ENCODE measurements around the gene GSTM2. TPM values are rescaled to one million over a fixed set of nuclear protein-coding genes. Genes with fewer than 3 reads are reported as not detected.

GSTM2 gene
- total and polyA plus RNA-seq, 4 donors: 7.1 to 15.1 (median 7.9) TPM

DNA sequence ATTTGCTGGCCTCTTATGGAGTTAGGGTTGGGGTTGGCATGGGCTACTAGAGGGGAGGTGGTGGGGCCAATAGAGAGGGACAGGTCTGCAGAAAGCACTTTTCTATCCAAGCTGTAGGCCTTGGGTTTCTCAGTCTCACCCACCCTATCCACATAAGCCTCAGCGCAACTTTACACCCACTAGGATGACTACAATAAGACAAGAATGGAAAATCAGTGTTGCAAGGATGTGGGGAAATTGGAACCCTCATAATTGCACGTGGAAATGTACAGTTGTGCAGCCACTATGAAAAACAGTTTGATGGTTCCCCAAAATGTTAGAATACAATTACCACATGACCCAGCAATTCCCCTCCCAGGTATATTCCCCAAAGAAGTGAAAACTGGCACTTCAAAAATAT is 26.0 kb upstream of the GSTM2 start:
- Histone ChIP-seq H3K4me1 (ENCODE audit: control insufficient read depth in 4 of 4, insufficient read depth in 4 of 4, low read length in 3 of 4) (peaks cover 0 to 7% (median under 1%) of the 10 kb centered on the region in 4 donors), H3K36me3 (ENCODE audit: control insufficient read depth in 4 of 4, insufficient read depth in 3 of 4, low read depth in 1 of 4, low read length in 3 of 4) (no peaks in the 10 kb centered on the region), H3K4me3 (ENCODE audit: low read depth in 1 of 3, low read length in 3 of 3) (no peak overlapping the region), H3K27ac (ENCODE audit: low read depth in 1 of 2, low read length in 2 of 2) (no peak overlapping the region), H3K27me3 (ENCODE audit: control insufficient read depth in 4 of 4, insufficient read depth in 4 of 4, low read length in 3 of 4) (no peaks in the 10 kb centered on the region), H3K9me3 (ENCODE audit: control insufficient read depth in 4 of 4, low read length in 3 of 4) (no peaks in the 10 kb centered on the region), H3K9ac (ENCODE audit: low read depth in 1 of 2, low read length in 2 of 2) (no peak overlapping the region)
- TF ChIP-seq, protein P1, sequence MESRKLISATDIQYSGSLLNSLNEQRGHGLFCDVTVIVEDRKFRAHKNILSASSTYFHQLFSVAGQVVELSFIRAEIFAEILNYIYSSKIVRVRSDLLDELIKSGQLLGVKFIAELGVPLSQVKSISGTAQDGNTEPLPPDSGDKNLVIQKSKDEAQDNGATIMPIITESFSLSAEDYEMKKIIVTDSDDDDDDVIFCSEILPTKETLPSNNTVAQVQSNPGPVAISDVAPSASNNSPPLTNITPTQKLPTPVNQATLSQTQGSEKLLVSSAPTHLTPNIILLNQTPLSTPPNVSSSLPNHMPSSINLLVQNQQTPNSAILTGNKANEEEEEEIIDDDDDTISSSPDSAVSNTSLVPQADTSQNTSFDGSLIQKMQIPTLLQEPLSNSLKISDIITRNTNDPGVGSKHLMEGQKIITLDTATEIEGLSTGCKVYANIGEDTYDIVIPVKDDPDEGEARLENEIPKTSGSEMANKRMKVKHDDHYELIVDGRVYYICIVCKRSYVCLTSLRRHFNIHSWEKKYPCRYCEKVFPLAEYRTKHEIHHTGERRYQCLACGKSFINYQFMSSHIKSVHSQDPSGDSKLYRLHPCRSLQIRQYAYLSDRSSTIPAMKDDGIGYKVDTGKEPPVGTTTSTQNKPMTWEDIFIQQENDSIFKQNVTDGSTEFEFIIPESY (IDR thresholded peaks at IDR 0.05): no peak
- TF ChIP-seq SP1 (IDR thresholded peaks at IDR 0.05): no peak
- TF ChIP-seq JUND (IDR thresholded peaks at IDR 0.05): no peak
- no peak for TF ChIP-seq EGR1 (IDR thresholded peaks at IDR 0.05; ENCODE audit: low read depth in 2 of 2)
- no peak for TF ChIP-seq YY1 (IDR thresholded peaks at IDR 0.05)
- TF ChIP-seq, protein P2, sequence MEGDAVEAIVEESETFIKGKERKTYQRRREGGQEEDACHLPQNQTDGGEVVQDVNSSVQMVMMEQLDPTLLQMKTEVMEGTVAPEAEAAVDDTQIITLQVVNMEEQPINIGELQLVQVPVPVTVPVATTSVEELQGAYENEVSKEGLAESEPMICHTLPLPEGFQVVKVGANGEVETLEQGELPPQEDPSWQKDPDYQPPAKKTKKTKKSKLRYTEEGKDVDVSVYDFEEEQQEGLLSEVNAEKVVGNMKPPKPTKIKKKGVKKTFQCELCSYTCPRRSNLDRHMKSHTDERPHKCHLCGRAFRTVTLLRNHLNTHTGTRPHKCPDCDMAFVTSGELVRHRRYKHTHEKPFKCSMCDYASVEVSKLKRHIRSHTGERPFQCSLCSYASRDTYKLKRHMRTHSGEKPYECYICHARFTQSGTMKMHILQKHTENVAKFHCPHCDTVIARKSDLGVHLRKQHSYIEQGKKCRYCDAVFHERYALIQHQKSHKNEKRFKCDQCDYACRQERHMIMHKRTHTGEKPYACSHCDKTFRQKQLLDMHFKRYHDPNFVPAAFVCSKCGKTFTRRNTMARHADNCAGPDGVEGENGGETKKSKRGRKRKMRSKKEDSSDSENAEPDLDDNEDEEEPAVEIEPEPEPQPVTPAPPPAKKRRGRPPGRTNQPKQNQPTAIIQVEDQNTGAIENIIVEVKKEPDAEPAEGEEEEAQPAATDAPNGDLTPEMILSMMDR (IDR thresholded peaks at IDR 0.05; ENCODE audit: low read depth, low read length, missing input control): no peak
- TF ChIP-seq RAD21 (IDR thresholded peaks at IDR 0.05): no peak
- WGBS: 84% methylated on average over 2 of the region's 2 CpGs
- DNase-seq (ENCODE audit: low spot score): no peak

DNA sequence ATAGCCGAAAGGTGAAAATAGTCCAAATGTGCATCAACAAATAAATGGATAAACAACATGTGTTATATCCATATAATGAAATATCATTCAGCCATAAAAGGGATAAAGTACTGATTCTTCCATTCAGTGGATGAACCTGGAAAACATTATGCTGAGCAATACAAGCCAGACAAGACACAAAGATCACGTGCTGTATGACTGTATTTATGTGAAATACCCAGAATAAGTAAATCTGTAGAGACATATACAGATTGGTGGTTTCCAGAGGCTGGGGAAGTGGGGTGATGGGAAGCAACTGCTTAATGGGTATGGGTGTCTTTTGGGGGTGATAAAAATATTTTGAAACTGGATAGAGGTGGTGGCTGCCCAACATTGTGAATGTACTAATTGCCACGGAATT is 25.2 kb upstream of the GSTM2 start:
- WGBS: 75% methylated on average over 3 of the region's 3 CpGs
- H3K4me1 ChIP-seq (ENCODE audit: control insufficient read depth in 4 of 4, insufficient read depth in 4 of 4, low read length in 3 of 4): peaks cover 0 to 7% (median under 1%) of the 10 kb centered on the region in 4 donors
- no peaks in the 10 kb centered on the region for H3K27me3 ChIP-seq (ENCODE audit: control insufficient read depth in 4 of 4, insufficient read depth in 4 of 4, low read length in 3 of 4)
- no peak overlapping the region for H3K4me3 ChIP-seq (ENCODE audit: low read depth in 1 of 3, low read length in 3 of 3)
- H3K9me3 ChIP-seq (ENCODE audit: control insufficient read depth in 4 of 4, low read length in 3 of 4): no peaks in the 10 kb centered on the region
- H3K27ac ChIP-seq (ENCODE audit: low read depth in 1 of 2, low read length in 2 of 2): no peak overlapping the region
- no peaks in the 10 kb centered on the region for H3K36me3 ChIP-seq (ENCODE audit: control insufficient read depth in 4 of 4, insufficient read depth in 3 of 4, low read depth in 1 of 4, low read length in 3 of 4)
- no peak for DNase-seq (ENCODE audit: low spot score)
- TF ChIP-seq GABPA (IDR thresholded peaks at IDR 0.05 in 1 of 2, conservative IDR thresholded peaks at IDR 0.05 in 1 of 2) (no peak), SP1 (IDR thresholded peaks at IDR 0.05) (no peak)
- TF ChIP-seq, protein P3, sequence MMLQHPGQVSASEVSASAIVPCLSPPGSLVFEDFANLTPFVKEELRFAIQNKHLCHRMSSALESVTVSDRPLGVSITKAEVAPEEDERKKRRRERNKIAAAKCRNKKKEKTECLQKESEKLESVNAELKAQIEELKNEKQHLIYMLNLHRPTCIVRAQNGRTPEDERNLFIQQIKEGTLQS (IDR thresholded peaks at IDR 0.05): no peak
- no peak overlapping the region for H3K9ac ChIP-seq (ENCODE audit: low read depth in 1 of 2, low read length in 2 of 2)

DNA sequence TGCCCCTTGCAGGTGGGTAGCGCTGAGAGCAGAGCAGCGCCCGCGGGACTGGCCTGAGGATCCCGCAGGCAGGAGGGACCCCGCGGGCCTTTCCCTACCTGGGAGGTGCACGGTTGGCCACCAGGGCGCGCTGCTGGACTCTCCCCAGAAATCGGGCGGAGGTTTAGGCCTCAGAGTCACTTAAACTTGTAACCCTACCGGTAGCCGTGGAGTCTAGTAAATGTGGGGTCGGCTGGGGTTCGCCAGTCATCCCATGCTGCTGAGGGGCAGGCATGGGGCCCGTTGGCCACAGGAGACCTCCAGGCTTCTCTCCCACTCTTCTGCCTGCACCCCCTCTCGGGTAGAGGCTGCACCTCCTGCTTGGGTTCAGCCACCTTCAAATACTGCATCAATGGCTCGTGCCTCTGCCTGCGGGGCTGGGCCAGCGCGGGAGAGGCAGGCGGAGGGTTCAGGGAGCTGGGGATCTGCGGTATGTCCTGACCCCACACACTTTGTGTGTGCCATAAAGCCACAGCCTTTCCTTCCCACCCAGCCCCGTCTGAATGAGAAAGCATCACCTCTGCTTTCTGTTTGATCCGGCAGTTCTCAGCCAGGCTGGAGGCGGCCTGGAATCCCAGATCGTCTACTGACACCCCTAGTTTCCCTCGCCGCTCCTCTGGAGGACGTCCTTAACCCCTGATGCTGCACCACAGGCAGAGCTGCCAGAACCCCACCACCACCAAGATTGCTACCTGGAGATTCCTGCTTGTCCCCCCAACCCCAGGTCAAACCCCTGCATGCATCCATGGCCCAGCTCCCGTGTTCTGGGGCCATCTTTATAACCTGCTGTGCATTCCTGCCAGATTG is 24.2 kb upstream of the GSTM2 start:
- H3K4me1 ChIP-seq (ENCODE audit: control insufficient read depth in 4 of 4, insufficient read depth in 4 of 4, low read length in 3 of 4): peaks cover 0 to 7% (median under 1%) of the 10 kb centered on the region in 4 donors
- H3K9me3 ChIP-seq (ENCODE audit: control insufficient read depth in 4 of 4, low read length in 3 of 4): no peaks in the 10 kb centered on the region
- no peak overlapping the region for H3K9ac ChIP-seq (ENCODE audit: low read depth in 1 of 2, low read length in 2 of 2)
- no peaks in the 10 kb centered on the region for H3K36me3 ChIP-seq (ENCODE audit: control insufficient read depth in 4 of 4, insufficient read depth in 3 of 4, low read depth in 1 of 4, low read length in 3 of 4)
- H3K27me3 ChIP-seq (ENCODE audit: control insufficient read depth in 4 of 4, insufficient read depth in 4 of 4, low read length in 3 of 4): no peaks in the 10 kb centered on the region
- H3K27ac ChIP-seq (ENCODE audit: low read depth in 1 of 2, low read length in 2 of 2): no peak overlapping the region
- TF ChIP-seq, protein P4, sequence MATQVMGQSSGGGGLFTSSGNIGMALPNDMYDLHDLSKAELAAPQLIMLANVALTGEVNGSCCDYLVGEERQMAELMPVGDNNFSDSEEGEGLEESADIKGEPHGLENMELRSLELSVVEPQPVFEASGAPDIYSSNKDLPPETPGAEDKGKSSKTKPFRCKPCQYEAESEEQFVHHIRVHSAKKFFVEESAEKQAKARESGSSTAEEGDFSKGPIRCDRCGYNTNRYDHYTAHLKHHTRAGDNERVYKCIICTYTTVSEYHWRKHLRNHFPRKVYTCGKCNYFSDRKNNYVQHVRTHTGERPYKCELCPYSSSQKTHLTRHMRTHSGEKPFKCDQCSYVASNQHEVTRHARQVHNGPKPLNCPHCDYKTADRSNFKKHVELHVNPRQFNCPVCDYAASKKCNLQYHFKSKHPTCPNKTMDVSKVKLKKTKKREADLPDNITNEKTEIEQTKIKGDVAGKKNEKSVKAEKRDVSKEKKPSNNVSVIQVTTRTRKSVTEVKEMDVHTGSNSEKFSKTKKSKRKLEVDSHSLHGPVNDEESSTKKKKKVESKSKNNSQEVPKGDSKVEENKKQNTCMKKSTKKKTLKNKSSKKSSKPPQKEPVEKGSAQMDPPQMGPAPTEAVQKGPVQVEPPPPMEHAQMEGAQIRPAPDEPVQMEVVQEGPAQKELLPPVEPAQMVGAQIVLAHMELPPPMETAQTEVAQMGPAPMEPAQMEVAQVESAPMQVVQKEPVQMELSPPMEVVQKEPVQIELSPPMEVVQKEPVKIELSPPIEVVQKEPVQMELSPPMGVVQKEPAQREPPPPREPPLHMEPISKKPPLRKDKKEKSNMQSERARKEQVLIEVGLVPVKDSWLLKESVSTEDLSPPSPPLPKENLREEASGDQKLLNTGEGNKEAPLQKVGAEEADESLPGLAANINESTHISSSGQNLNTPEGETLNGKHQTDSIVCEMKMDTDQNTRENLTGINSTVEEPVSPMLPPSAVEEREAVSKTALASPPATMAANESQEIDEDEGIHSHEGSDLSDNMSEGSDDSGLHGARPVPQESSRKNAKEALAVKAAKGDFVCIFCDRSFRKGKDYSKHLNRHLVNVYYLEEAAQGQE (IDR thresholded peaks at IDR 0.05): no peak
- TF ChIP-seq, protein P2 (IDR thresholded peaks at IDR 0.05; ENCODE audit: low read depth, low read length, missing input control): peak; percentile 86
- peak; percentile 86 to 91 for TF ChIP-seq RAD21 (IDR thresholded peaks at IDR 0.05)
- no peak for TF ChIP-seq SP1 (IDR thresholded peaks at IDR 0.05)
- TF ChIP-seq RXRA (IDR thresholded peaks at IDR 0.05): peak in 1 of 2 donors; percentile 30
- peak; percentile 85 for DNase-seq (ENCODE audit: low spot score)
- no peak overlapping the region for H3K4me3 ChIP-seq (ENCODE audit: low read depth in 1 of 3, low read length in 3 of 3)
- 35% methylated on average over 32 of the region's 32 CpGs for WGBS

All from liver (tissue), 9 donors.